PFSK-1 (cell line): ENCODE results near the gene ZBBX.

Source experiments
- SIN3A ChIP-seq: IDR thresholded peaks from 2 replicates; pipeline ENCODE4 v1.6.1; 2012; ENCODE audit warnings: mild to moderate bottlenecking, low read length, moderate library complexity, borderline replicate concordance; ENCODE audit not compliant: insufficient read depth
- TAF1 ChIP-seq: IDR thresholded peaks from 2 replicates; pipeline ENCODE4 v1.6.1; 2012; ENCODE audit warnings: low read length, control low read depth, borderline replicate concordance; ENCODE audit not compliant: insufficient read depth

- TF ChIP-seq TAF1 (no peak), SIN3A (no peak)
These were observed 152.0 kb downstream of the ZBBX start for GRCh38 chr3:167228135-167228534.
